Stimulated activated naive CD4-positive, alpha-beta T cell (primary cell): ENCODE results near the gene HTD2.
A peak's percentile ranks its signal among the peaks of the same experiment; 100 is the strongest.
"Not testable (repeated sequence)": the region's sequence is repeated elsewhere in the genome, so short reads cannot be mapped to it uniquely, and the experiment has no call there.

Experiments used
- DNase-seq, 6 experiments: peaks; one replicate each; lab custom pipeline; 2025; lab: John Stamatoyannopoulos, UW

The HTD2 gene

DNA sequence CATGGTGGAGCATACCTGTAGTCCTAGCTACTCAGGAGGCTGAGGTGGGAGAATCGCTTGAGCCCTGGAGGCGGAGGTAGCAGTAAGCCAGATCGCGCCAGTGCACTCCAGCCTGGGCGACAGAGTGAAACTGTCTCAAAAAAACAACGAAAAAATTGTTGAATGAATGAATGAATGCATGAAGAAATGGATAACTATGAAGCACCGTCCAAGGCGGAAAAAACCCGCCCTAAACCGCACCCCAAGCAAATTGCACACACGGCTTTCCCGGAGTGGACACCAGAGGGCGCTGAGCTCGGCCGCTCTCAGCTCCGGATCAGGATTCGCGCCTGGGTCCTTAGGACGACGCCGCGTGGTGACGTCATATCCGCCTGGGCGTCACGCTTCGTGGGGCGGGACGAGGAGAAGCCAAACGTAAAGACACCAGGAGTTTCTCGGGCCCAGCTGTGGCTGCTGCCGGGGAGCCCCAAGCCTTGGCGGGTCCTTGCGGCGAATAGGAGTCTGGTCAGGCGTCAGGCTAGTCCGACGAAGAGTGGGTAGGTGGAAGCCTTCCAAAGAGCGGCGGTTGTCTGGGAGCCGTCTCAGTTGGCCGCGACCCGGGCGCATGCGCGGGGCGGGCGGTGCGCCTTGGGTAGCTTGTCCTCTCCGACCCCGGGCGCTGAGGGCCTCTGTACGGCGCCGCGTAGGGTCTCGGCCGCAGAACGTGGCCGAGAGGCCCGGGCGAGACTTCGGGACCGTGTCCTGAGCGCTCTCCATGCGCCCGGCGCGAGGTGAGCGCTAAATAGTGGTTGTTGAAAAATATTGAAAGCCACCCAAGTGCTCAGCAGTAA lies at the start of gene HTD2, which contains the start of gene RPP14:
Gene HTD2, plus strand, starts transcription at position 639 of the 830 bp plus-strand sequence. CDS start 11,094 bp downstream, outside the sequence.
Gene RPP14, plus strand, starts transcription at position 364 of the 830 bp plus-strand sequence. CDS start 4,085 bp downstream, outside the sequence.
- peak; percentile 93 to 98 (median 97) for DNase-seq

DNA sequence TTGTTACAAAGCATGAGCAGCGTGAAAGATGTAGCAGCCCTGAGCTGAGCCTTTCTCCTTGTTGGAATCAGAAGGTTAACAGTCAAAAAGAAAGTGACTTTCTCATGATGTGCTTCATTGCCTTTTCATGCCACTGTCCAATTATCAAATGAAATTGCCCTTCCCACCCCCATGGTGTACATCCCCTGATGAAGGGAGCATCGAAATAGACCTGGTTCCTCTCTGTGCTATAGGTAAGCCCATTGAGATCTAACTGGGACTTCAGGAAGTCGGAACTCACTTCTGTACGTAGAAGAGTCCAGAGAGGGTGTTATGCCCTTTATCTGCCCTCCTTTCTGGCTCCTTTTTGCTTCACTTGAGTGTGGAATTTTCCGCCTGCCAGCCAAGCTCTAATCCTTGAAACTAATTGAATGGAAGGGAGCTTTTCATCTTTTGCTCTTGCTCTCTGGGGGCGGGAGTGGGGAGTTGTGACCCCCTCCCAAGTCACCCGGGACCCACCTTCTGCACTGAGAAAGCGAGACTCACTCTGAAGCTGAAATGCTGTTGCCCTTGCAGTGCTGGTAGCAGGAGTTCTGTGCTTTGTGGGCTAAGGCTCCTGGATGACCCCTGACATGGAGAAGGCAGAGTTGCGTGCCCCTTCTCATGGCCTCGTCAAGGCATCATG lies 47.8 kb upstream of the HTD2 start:
- DNase-seq, result no peak

DNA sequence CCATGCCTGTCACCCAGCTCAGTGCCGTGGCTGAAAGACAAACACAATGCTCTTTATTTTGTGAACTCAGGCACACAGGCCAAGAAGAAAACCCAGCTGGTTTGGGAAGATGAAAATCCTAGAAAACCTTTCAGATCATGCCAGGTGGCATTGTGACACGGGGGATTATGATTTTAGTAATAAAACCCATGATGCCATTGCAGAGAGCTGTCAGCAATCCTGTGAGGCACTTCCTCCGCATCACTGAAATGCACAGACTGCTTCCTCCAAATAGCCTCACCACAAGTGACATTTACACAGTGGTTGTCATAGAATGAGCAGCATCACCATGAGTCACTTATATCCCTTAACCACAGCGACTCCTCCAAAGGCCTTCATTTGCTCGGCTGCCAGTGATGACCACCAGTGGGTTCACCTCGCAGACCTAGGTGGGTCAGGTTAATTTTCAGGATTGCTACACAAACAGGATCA lies 46.0 kb upstream of the HTD2 start:
- no peak for DNase-seq

DNA sequence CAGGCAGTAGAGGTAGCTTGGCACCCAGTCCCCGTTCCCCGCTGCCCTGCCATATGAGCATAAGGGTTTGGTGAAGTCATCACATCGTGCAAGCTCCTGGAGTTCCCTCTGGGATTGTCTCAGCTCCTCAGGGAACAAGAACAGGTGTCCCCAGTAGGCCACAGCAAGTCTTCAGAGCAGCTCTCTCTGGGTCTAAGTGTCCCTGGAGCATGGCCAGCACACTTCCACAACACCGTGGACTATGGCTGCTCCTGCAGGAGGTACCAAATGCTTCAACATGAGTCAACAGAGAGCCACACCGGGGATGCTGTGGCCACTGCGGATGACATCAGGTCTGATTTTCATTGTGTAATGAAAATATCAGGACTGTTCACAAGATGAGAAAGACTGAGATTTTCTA lies 45.6 kb upstream of the HTD2 start:
- no peak for DNase-seq

DNA sequence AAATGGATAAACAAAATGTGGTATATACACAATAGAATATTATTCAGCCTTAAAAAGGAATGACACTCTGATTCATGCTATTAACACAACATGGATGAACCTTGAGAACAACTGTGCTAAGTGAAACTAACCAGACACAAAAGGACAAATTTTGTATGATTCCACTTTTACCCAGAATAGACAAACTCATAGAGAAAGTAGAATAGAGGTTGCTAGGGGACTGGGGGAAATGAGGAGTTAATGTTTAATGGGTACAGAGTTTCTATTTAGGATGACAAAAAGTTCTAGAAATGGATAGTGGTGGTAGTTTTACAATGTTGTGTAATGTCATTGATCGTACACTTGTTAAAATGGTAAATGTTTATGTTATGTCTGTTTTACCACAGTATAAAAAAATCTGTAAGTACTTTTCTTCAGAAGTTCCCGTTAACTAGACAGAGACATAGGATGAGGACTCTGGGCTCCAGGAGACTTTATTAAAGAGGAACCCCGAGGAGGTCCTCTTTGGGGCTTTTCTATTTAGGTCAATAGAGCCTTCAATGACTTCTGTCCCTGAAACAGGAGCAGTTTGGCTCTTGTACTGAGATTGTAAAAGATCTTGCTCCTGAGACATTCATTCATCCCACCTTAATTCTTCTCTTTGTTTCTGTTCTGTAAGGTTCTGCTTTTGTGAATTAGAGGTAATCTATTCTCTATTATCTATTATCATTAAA lies 44.2 kb upstream of the HTD2 start:
- no peak for DNase-seq

DNA sequence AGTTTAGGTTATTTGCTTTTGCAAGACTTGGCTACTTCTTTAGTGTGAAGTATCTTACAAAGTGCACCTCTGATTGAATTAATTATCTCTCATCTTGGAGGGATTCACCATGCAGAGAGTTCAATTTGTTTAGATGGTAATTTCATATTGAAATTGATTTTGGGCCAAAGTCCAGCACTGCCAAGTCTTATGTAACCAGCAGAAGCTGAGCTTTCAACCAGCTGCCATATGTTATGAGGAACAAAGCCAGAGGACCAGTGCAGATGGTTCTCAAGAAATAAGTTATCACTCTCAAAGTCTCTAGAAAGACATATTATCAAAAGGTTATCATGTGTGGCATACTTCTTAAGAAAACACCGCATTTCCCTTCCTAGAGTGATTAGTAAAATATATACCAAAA lies 39.7 kb upstream of the HTD2 start:
- DNase-seq, result no peak

DNA sequence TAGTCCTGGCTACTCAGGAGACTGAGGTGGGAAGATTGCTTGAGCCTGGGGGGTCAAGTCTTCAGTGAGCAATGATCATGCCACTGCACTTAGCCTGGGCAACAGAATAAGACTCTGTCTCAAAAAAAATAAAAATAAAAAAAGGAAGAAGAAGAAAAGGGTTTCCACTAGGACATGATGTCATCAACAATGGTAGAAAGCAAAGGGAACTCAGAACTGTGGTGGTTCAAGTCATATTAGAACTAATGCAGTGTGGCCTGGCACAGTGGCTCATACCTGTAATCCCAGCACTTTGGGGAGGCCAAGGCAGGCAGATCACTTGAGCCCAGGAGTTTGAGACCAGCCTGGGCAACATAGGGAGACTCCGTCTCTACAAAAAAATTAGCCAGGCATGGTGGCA lies 38.8 kb upstream of the HTD2 start:
- not testable (repeated sequence) for DNase-seq

DNA sequence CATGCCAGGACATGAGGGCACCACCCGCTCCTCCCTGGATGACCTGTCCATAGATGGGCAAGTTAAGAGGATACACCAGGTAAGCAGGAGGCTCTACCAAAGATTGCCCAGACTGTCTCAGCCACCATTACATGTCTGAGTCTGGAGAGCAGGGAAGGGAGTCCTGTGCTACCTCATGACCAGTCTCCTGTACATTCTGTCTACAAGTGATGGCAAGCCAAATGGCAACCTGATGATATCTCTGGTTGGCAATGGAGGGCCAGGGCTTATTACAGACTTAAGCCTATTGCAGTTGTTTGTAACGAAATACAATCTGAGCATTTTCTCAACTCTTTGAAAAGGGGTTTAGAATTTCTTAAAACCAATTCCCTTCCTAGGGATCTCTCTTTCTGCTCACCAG lies 37.0 kb upstream of the HTD2 start:
- no peak for DNase-seq

DNA sequence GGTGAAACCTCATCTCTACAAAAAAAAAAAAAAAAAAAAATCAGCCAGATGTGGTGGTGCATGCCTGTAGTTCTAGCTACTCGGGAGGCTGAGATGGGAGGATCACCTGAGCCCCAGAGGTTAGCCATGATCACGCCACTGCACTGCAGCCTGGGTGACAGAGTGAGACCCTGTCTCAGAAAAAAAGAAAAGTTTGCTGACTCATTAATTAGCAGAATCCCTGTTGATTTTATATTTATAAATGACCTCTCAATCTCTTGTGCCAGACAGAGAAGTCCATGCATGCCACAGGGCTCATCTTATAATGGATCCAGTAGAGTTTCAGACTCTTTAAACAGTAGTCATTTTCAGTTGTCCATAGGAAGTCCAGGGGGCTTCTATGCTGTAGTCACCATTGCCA lies 35.8 kb upstream of the HTD2 start:
- DNase-seq, result no peak

DNA sequence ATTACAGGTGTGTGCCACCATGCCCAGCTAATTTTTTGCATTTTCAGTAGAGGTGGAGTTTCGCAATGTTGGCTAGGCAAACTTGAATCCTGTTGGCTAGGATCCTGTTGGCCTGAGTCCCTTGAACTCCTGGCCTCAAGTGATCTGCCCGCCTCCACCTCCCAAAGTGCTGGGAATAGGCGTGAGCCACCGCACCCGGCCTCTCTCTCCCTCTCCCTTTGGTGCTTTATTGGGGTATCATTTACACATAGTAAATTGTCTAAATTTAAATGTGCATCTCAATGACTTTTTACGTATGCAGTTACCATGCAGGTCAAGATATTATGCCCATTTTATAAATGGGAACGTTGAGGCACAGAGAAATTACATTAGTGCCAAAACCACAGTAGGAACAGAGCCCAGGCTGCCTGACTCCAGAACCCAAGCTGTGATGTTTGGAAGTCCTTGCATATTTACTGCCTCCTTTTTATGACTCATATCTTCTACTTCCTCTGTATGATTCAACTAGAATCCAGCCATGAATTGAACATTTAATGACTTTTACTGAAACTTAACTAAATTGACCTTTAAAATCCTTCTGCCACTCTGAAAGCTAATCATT lies 34.3 kb upstream of the HTD2 start:
- no peak for DNase-seq

DNA sequence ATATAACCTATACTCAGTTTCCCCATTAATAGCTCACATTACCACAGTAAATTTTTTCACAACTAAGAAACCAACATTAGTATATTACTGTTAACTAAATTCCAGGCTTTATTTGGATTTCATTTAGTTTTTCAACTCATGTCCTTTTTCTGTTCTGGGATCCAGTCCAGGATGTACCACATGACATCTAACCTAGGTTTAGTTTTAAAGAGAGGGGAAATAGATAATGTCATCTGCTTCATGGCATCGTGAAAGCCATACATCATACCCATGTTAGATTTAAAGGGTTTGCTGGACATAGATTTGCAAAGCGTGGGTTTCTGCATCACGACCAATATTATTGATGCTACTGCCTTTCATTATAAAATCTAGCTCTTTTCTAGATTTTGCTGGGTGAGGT lies 33.4 kb upstream of the HTD2 start:
- DNase-seq, result no peak

DNA sequence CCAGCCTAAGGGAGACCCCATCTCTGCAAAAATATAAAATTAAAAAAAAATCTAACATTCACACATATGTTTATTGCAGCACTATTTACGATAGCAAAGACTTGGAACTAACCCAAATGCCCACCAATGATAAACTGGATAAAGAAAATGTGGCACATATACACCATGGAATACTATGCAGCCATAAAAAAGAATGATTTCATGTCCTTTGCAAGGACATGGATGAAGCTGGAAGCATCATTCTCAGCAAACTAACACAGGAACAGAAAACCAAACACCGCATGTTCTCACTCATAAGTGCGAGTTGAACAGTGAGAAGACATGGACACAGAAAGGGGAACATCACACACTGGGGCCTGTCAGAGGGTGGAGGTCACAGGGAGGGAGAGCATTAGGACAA lies 33.0 kb upstream of the HTD2 start:
- DNase-seq, result not testable (repeated sequence)

DNA sequence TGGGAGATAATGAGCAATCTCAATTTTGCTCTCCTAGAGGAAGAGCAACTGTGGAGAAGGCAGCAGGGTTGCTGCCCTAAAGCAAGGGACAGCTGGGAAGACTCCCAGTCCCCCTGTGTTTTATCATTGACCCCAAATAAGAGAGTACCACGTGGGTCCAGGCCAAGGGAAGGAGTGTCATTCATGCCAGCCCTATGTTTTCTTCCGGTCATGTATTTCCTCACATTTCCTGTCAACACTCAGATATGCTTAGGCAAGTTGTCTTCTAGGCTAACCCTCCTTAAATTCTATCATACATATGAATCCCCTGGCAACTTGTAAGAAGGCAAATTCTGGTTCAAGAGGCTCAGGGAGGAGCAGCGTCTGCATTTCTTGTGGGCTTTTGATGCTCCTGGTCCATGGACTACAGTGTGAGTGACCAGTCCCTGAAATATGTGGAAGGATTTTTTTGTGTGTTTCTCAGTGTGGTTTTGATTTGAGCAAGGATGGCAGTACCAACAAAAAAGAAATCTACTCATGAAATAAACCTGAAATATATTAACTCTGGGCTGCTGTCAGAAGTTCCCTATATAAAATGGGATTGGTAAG lies 32.2 kb upstream of the HTD2 start:
- no peak for DNase-seq

DNA sequence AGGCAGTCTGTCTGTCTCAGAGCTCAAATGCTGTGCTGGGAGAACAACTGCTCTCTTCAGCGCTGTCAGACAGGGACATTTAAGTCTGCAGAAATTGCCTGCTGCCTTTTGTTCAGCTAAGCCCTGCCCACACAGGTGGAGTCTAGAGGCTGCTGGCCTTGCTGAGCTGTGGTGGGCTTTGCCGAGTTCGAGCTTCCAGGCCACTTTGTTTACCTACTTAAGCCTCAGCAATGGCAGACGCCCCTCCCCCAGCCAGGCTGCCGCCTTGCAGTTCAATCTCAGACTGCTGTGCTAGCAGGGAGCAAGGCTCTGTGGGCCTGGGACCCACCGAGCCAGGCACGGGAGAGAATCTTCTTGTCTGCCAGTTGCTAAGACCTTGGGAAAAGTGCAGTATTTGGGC lies 25.3 kb upstream of the HTD2 start:
- DNase-seq, result no peak

DNA sequence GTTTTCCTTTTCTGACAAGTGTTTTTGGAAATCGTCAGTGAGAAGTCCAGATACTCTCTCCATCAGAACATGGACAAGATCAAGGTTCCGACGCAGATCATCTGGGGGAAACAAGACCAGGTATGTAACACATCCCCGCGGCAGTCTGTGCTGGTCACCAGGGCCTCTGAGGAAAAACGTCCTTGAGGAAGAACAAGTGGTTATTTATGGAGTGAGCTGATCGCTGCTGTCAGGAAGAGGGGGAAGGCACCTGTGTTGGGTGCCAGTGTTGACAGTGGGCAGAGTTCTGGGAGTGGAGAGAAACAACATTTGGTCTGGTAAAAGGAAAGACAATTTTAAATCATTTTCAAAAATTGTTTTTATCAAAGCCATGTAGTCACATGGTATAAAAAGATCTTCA lies 21.0 kb upstream of the HTD2 start:
- no peak for DNase-seq

DNA sequence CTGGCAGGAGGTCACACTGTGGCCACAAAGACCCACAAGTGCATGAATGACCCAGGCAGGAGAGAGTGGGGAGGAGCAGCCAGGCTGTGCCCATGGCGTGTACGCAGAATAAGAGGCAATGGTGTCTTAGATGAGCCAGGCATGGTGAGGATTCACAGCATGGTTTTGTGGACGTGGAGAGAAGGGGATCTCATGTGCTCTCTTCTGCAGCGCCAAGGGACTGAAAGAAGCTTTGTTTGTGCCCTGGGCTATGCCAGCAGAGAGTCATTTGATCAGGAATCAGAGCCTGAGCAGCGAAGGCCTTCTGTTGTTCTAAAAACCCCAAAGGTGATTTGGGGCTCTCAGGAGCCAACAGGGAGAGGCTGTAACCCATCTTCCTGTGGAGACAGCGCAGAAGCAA lies 19.0 kb upstream of the HTD2 start:
- DNase-seq, result no peak

DNA sequence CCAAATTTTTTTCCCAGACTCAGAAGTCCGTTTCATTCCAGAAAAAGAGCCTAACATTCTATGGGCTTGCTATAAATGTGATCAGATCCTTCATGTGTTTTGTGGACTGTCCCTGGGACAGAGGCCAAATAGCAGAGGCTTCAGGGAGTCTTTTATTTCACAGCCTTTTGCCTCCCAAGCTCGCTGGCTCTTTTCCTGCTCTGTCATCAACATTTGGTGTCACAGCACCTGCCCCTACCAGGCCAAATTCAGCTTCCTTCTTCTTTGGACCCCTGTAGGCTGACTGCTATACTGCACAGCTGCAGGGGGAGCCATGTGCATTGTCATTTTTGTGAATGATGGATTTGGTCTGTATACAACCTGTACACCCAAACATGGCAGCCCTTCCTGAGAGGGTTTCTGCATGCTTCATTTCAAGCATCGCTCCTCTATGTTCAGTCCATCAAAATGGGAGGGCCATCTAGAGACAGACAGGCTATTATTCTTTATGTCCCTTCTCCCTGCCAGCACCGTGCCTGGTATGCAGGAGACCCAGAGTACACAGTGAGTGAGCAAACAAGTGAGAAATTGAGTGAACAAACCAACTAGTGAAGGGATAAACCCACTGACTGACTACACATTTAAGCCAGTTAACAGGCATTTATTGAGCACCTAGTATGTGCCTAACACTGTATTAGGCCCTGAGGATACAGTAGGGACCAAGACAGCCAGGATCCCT lies 18.1 kb upstream of the HTD2 start:
- no peak for DNase-seq

DNA sequence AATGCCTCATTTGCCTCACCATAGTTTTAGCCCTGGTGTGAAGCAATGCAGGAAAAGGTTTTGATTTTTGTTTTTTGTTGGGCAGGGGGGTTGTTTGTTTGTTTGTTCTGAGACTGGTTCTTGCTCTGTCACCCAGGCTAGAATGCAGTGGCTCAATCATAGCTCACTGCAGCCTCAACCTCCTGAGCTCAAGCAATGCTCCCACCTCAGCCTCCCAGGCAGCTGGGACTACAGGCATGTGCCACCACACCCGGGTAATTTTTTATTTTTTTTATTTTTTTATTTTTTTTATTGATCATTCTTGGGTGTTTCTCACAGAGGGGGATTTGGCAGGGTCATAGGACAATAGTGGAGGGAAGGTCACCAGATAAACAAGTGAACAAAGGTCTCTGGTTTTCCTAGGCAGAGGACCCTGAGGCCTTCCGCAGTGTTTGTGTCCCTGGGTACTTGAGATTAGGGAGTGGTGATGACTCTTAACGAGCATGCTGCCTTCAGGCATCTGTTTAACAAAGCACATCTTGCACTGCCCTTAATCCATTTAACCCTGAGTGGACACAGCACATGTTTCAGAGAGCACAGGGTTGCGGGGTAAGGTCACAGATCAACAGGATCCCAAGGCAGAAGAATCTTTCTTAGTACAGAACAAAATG lies 17.2 kb upstream of the HTD2 start:
- not testable (repeated sequence) for DNase-seq

DNA sequence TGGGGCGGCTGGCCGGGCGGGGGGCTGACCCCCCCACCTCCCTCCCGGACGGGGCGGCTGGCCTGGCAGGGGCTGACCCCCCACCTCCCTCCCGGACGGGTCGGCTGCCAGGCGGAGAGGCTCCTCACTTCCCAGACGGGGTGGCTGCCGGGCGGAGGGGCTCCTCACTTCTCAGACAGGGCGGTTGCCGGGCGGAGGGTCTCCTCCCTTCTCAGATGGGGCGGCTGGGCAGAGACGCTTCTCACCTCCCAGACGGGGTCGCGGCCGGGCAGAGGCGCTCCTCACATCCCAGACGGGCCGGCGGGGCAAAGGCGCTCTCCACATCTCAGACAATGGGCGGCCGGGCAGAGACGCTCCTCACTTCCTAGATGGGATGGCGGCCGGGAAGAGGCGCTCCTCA lies 15.9 kb upstream of the HTD2 start:
- not testable (repeated sequence) for DNase-seq

DNA sequence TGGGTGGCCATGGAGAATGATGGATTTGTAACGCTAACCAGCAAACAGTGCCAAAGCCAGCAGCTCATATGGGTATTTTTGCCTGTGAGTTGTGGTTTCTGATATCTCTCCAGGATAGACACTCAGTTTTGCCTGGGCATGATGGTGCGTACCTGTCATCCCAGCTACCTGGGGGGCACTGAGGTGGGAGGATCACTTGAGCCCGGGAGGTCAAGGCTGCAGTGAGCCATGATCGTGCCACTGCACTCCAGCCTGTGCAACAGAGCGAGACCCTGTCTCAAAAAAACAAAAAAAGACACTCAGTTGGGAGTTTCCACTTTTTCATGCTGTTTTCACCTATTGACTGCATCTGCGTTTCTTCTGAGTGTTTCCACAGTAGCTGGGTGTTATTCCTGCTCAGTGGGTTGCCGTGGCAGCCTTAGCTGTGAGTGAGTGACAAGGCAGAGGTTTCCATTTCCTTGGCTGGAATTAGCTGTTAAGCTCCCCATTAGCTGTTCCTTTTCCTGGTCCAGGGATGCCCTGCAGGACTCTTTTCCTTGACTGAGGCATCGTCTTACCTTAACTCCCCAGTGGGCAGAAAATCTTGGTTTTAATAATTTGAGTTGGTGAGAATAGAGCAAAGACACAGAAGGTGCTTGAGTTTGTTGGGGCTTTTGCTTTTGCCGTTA lies 14.5 kb upstream of the HTD2 start:
- DNase-seq, result no peak
